ENCODE measurements around the gene HNRNPF. TPM values are rescaled to one million over a fixed set of nuclear protein-coding genes. Genes with fewer than 3 reads are reported as not detected.

HNRNPF gene
- total and polyA plus RNA-seq, 2 of the 4 experiments (the other 2 are of a cell fraction): 169 to 207 TPM

DNA sequence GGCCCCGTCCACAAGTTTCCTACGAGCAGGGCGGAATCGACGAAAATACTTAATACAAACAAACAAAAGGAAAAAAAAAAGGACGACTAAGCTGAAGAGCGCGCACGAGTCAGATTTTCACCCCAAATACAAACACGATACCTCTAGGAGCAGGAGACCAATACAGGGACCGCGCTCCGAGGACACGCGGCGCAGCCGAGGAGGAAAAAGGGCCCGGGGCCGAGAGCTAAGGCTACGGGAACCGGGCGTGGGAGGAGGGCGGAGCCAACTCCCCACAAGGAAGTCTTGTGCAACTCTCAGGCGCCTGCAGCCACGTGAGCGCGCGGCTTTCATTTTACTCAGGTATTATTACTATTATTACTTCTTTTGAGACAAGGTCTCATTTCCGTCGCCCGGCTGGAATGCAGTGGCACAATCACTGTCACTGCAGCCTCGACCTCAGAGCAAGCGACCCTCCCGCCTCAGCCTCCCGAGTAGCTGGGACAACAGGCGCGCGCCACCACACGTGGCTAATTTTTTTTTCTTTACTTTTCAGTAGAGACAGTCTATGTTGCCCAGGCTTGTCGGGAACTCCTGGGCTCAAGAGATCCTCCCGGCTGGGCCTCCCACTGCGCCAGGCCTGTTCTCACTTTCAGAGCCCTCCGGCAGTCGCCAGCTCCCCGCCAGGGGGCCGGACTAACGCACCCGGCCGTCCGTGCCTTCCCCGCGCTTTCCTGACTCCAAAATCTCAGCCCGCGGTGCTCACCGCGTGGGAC, 1.2 kb downstream of the HNRNPF start:
- no peak overlapping the region for H2BK20ac ChIP-seq (ENCODE audit: low read depth, low read length)
- H3K14ac ChIP-seq (replicated peaks; ENCODE audit: low read depth, low read length): peak overlapping the region; percentile 62
- H2AFZ ChIP-seq (replicated peaks; ENCODE audit: low read length, poor library complexity): peak overlapping the region; percentile 84
- peaks cover 2% of the 10 kb centered on the region; the same call in 1 of the 2 replicates for H3K4me1 ChIP-seq (ENCODE audit: control insufficient read depth, insufficient read depth, low read length)
- 0 out of 2 replicates have a peak, but pooled peaks cover 2% of the 10 kb centered on the region for H3K36me3 ChIP-seq (ENCODE audit: control insufficient read depth, insufficient read depth, low read length)
- peaks cover 4 to 23% of the 10 kb centered on the region in 2 experiments; a peak in 2 of 4 replicates for H3K79me1 ChIP-seq (ENCODE audit: low read depth in 1 of 2, low read length in 2 of 2)
- H2AK5ac ChIP-seq (ENCODE audit: low read depth, low read length): peak overlapping the region; percentile 85
- peak; percentile 89 for DNase-seq
- peak overlapping the region; percentile 71 for H3K23ac ChIP-seq (ENCODE audit: low read depth, low read length)
- peak overlapping the region; percentile 79 for H2BK5ac ChIP-seq (ENCODE audit: low read depth, low read length, poor library complexity, severe bottlenecking)
- peak overlapping the region; percentile 82 for H3K4me3 ChIP-seq (ENCODE audit: insufficient read depth, low read depth, low read length)
- H3K4me2 ChIP-seq (ENCODE audit: low read depth, low read length): peak overlapping the region; percentile 88
- H3K9me1 ChIP-seq (ENCODE audit: insufficient read depth, low read length): no peaks in the 10 kb centered on the region; the same call in 1 of the 2 replicates
- peak overlapping the region; percentile 44 to 91; a peak in 3 of 4 replicates for H4K8ac ChIP-seq (ENCODE audit: low read depth in 2 of 2, low read length in 2 of 2)
- peak overlapping the region; percentile 94 for H3K9ac ChIP-seq (ENCODE audit: low read depth, low read length)
- peak overlapping the region; percentile 97 for H2AK9ac ChIP-seq (replicated peaks; ENCODE audit: low read depth, low read length, poor library complexity)
- no peak overlapping the region for H4K5ac ChIP-seq (ENCODE audit: low read depth, low read length)
- intact Hi-C loops (cut with micrococcal nuclease) (loop anchor here (5.0 kb wide), 1 partner anchor 270 kb away; the partner anchor contains the start of gene CSGALNACT2), in situ Hi-C loops (cut with MboI; ENCODE audit: low sequenced_read_pairs) (loop anchor here (25.0 kb wide), 1 partner anchor 1580 kb away; the partner anchor contains the start of gene DEPP1), dilution Hi-C loops (cut with HindIII; ENCODE audit: low sequenced_read_pairs, unreplicated experiment) (no loop called here)
- H3K27me3 ChIP-seq (ENCODE audit: control insufficient read depth, insufficient read depth, low read length): no peaks in the 10 kb centered on the region
- BruUV-seq (replicated peaks): no TSS peak
- peak; percentile 36 for ATAC-seq (ENCODE audit: low read depth)
- peak overlapping the region; percentile 68; the same call in 1 of the 2 replicates for H3K18ac ChIP-seq (ENCODE audit: low read depth, low read length)
- peak overlapping the region; percentile 96 for H3K27ac ChIP-seq (ENCODE audit: insufficient read depth, low read length)
- H2BK15ac ChIP-seq (ENCODE audit: low read depth, low read length): no peak overlapping the region
- H4K20me1 ChIP-seq (ENCODE audit: insufficient read depth, low read length): peaks cover 57% of the 10 kb centered on the region
- peak overlapping the region; percentile 84 for H3K4ac ChIP-seq (ENCODE audit: low read depth, low read length)
- H4K91ac ChIP-seq (ENCODE audit: insufficient read depth, low read depth, low read length): peak overlapping the region; percentile 79
- no peak overlapping the region for H2BK120ac ChIP-seq (ENCODE audit: low read depth, low read length)
- H3K56ac ChIP-seq (ENCODE audit: extremely low read depth, insufficient read depth, low read length): peak overlapping the region; percentile 97
- POLR2A ChIA-PET (ENCODE audit: unreplicated experiment): interaction anchor here (0.6 kb wide), 1 partner anchor 39 kb away, joined by 4 read pairs; no protein-coding TSS in a partner anchor
- CTCF ChIA-PET: no interaction called here
- no peaks in the 10 kb centered on the region for H3K9me3 ChIP-seq (ENCODE audit: control insufficient read depth, insufficient read depth, low read length)
- WGBS, 2 experiments (ENCODE audit: extremely low coverage in 2 of 2, insufficient read length in 1 of 2): 0% methylated on average over 24 of the region's 56 CpGs; no CpG with 5 or more reads in 1 of the 2 experiments
- TF ChIP-seq, protein P1, sequence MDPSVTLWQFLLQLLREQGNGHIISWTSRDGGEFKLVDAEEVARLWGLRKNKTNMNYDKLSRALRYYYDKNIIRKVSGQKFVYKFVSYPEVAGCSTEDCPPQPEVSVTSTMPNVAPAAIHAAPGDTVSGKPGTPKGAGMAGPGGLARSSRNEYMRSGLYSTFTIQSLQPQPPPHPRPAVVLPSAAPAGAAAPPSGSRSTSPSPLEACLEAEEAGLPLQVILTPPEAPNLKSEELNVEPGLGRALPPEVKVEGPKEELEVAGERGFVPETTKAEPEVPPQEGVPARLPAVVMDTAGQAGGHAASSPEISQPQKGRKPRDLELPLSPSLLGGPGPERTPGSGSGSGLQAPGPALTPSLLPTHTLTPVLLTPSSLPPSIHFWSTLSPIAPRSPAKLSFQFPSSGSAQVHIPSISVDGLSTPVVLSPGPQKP (IDR thresholded peaks at IDR 0.05; ENCODE audit: borderline replicate concordance, low read depth, low read length): no peak
- TF ChIP-seq POLR2A (IDR thresholded peaks at IDR 0.05; ENCODE audit: low read depth, low read length) (peak; percentile 94), MXI1 (IDR thresholded peaks at IDR 0.05; ENCODE audit: borderline replicate concordance, low read depth, low read length) (peak; percentile 94), MAFK (IDR thresholded peaks at IDR 0.05; ENCODE audit: low read depth, low read length) (no peak), CHD1 (IDR thresholded peaks at IDR 0.05; ENCODE audit: low read depth, low read length) (peak; percentile 12), CEBPB (IDR thresholded peaks at IDR 0.05; ENCODE audit: low read depth, low read length) (peak; percentile 99), NFE2L2 (IDR thresholded peaks at IDR 0.05; ENCODE audit: low read depth, low read length) (no peak), SMC3 (IDR thresholded peaks at IDR 0.05; ENCODE audit: low read depth, low read length) (peak; percentile 25; the same call in 1 of the 2 replicates), RFX5 (IDR thresholded peaks at IDR 0.05; ENCODE audit: low read depth, low read length) (no peak), MAZ (IDR thresholded peaks at IDR 0.05; ENCODE audit: borderline replicate concordance, low read depth, low read length) (no peak; the same call in 1 of the 2 replicates), RCOR1 (IDR thresholded peaks at IDR 0.05; ENCODE audit: insufficient replicate concordance, low read length) (no peak), BHLHE40 (IDR thresholded peaks at IDR 0.05; ENCODE audit: low read depth, low read length) (peak; percentile 93), FOS (IDR thresholded peaks at IDR 0.05; ENCODE audit: low read depth, low read length) (no peak), RAD21 (IDR thresholded peaks at IDR 0.05; ENCODE audit: low read length) (no peak)
- TF ChIP-seq, protein P2, sequence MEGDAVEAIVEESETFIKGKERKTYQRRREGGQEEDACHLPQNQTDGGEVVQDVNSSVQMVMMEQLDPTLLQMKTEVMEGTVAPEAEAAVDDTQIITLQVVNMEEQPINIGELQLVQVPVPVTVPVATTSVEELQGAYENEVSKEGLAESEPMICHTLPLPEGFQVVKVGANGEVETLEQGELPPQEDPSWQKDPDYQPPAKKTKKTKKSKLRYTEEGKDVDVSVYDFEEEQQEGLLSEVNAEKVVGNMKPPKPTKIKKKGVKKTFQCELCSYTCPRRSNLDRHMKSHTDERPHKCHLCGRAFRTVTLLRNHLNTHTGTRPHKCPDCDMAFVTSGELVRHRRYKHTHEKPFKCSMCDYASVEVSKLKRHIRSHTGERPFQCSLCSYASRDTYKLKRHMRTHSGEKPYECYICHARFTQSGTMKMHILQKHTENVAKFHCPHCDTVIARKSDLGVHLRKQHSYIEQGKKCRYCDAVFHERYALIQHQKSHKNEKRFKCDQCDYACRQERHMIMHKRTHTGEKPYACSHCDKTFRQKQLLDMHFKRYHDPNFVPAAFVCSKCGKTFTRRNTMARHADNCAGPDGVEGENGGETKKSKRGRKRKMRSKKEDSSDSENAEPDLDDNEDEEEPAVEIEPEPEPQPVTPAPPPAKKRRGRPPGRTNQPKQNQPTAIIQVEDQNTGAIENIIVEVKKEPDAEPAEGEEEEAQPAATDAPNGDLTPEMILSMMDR (conservative IDR thresholded peaks at IDR 0.05; ENCODE audit: low read depth, low read length): peak; percentile 43
